ENCODE data around the gene MCAM.

DNA sequence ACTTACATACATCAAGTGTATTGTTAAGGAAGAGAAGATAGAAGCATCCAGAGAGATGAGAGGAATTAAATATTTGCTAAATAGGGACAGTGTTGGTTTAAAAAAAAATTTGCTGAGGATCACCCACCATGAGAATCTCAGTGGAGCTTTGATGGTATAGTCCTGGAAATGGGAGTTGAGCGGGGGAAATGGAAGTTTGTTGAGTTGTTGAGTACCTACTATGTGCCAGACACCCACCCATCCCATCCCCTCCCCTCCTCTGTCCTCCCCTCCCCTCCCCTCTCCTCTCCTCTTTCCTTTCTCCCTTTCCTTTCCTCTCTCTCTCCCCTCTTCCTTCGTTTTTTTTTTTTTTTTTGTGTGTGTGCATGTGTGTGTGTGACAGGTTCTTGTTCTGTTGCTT is 34.3 kb upstream of the MCAM start:
- no peak for TF ChIP-seq CEBPB (IDR thresholded peaks at IDR 0.05)
- TF ChIP-seq, protein P1, sequence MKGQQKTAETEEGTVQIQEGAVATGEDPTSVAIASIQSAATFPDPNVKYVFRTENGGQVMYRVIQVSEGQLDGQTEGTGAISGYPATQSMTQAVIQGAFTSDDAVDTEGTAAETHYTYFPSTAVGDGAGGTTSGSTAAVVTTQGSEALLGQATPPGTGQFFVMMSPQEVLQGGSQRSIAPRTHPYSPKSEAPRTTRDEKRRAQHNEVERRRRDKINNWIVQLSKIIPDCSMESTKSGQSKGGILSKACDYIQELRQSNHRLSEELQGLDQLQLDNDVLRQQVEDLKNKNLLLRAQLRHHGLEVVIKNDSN (IDR thresholded peaks at IDR 0.05): no peak
- TF ChIP-seq TAF1 (IDR thresholded peaks at IDR 0.05; ENCODE audit: low read depth): no peak
- no peak for TF ChIP-seq FOXM1 (IDR thresholded peaks at IDR 0.05; ENCODE audit: borderline replicate concordance, low read depth)
- no peak for TF ChIP-seq EP300 (IDR thresholded peaks at IDR 0.05; ENCODE audit: borderline replicate concordance)
- no peak for TF ChIP-seq RAD21 (IDR thresholded peaks at IDR 0.05; ENCODE audit: low read depth)
- TF ChIP-seq TCF12 (IDR thresholded peaks at IDR 0.05; ENCODE audit: low read depth): no peak
- no peak for TF ChIP-seq YY1 (IDR thresholded peaks at IDR 0.05; ENCODE audit: low read depth)
- TF ChIP-seq EGR1 (IDR thresholded peaks at IDR 0.05): no peak
- TF ChIP-seq, protein P2, sequence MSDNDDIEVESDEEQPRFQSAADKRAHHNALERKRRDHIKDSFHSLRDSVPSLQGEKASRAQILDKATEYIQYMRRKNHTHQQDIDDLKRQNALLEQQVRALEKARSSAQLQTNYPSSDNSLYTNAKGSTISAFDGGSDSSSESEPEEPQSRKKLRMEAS (IDR thresholded peaks at IDR 0.05): no peak
- TF ChIP-seq, protein P3, sequence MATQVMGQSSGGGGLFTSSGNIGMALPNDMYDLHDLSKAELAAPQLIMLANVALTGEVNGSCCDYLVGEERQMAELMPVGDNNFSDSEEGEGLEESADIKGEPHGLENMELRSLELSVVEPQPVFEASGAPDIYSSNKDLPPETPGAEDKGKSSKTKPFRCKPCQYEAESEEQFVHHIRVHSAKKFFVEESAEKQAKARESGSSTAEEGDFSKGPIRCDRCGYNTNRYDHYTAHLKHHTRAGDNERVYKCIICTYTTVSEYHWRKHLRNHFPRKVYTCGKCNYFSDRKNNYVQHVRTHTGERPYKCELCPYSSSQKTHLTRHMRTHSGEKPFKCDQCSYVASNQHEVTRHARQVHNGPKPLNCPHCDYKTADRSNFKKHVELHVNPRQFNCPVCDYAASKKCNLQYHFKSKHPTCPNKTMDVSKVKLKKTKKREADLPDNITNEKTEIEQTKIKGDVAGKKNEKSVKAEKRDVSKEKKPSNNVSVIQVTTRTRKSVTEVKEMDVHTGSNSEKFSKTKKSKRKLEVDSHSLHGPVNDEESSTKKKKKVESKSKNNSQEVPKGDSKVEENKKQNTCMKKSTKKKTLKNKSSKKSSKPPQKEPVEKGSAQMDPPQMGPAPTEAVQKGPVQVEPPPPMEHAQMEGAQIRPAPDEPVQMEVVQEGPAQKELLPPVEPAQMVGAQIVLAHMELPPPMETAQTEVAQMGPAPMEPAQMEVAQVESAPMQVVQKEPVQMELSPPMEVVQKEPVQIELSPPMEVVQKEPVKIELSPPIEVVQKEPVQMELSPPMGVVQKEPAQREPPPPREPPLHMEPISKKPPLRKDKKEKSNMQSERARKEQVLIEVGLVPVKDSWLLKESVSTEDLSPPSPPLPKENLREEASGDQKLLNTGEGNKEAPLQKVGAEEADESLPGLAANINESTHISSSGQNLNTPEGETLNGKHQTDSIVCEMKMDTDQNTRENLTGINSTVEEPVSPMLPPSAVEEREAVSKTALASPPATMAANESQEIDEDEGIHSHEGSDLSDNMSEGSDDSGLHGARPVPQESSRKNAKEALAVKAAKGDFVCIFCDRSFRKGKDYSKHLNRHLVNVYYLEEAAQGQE (IDR thresholded peaks at IDR 0.05; ENCODE audit: low read depth): no peak
- TF ChIP-seq CREB1 (IDR thresholded peaks at IDR 0.05; ENCODE audit: low read depth): no peak
- TF ChIP-seq ZBTB7A (IDR thresholded peaks at IDR 0.05; ENCODE audit: low read depth): no peak
- TF ChIP-seq TEAD4 (IDR thresholded peaks at IDR 0.05): no peak
